HCT116 (cell line): ENCODE results near the gene OR10H4. TPM values are rescaled to one million over a fixed set of nuclear protein-coding genes. Genes with fewer than 3 reads are reported as not detected.

Source experiments
- ATAC-seq: fragments of 200-7000 bp; cut with Tn5 transposase; 2 replicates; pipeline ENCODE4 v1.9.1; 2020; ENCODE audit warnings: mild to moderate bottlenecking, moderate library complexity
- BruUV-seq: library from RNA; stranded (reverse); fragments of 400-500 nt; replicated peaks from 2 replicates; lab custom pipeline; 2021; lab: Mats Ljungman, UMichigan
- CTCF ChIA-PET: fragments of 300-600 bp; sonication (Branson Sonifier 250); formaldehyde crosslinking; loops from one replicate; lab custom pipeline; 2021; ENCODE audit warnings: antibody characterized with exemption; lab: Charles Lee
- POLR2A ChIA-PET: fragments of 300-600, 350-600 bp; sonication (Branson Sonifier 250); formaldehyde crosslinking; loops from one replicate; lab custom pipeline; 2021; ENCODE audit warnings: antibody characterized with exemption; lab: Charles Lee
- RAD21 ChIA-PET, 2 experiments: fragments of 300-600 bp; sonication (Branson Sonifier 250); formaldehyde crosslinking; loops; one replicate each; lab custom pipeline; 2023; ENCODE audit warnings: low total read pairs in 2 of 2; ENCODE audit not compliant: uncharacterized antibody in 2 of 2, unreplicated experiment in 2 of 2, low non-redundant PET in 1 of 2; lab: Charles Lee
- DNase-seq: peaks from one replicate; pipeline ENCODE4 v3.0.0-alpha.2; 2010; ENCODE audit warnings: low read depth, low spot score
- H2AFZ ChIP-seq: fragments of 200-600 bp; shearing (Covaris generic), sonication (generic); 2 replicates; pipeline ENCODE4 v1.6.1; 2017; ENCODE audit warnings: low read depth, mixed run types, mixed read lengths, antibody characterized with exemption, low read length; ENCODE audit not compliant: poor library complexity, severe bottlenecking
- H3K27ac ChIP-seq: 2 replicates; pipeline ENCODE4 v1.5.1; 2012; ENCODE audit warnings: low read depth, low read length
- H3K27me3 ChIP-seq: fragments of 200-600 bp; sonication (generic); 2 replicates; pipeline ENCODE4 v1.6.1; 2016; ENCODE audit warnings: mixed run types, low read length, mixed read lengths; ENCODE audit not compliant: insufficient read depth
- H3K36me3 ChIP-seq, 2 experiments: fragments of 200-500 bp in 1 of 2; fragments of 200-600 bp in 1 of 2; sonication (Bioruptor generic) in 1 of 2; sonication (generic) in 1 of 2; 2 replicates each; pipeline versions ENCODE4 v1.5.1 to v1.6.1; 2014 to 2016; ENCODE audit warnings: low read length in 2 of 2, inconsistent platforms in 1 of 2, mixed read lengths in 1 of 2, mixed run types in 1 of 2; ENCODE audit not compliant: insufficient read depth in 2 of 2, control insufficient read depth in 1 of 2
- H3K4me1 ChIP-seq, 2 experiments: fragments of 200-600 bp in 1 of 2; sonication (generic) in 1 of 2; 2 replicates each; pipeline versions ENCODE4 v1.5.1 to v1.6.1; 2012 to 2017; ENCODE audit warnings: low read length in 2 of 2, inconsistent platforms in 1 of 2, mild to moderate bottlenecking in 1 of 2, mixed read lengths in 1 of 2, mixed run types in 1 of 2, moderate library complexity in 1 of 2; ENCODE audit not compliant: insufficient read depth in 2 of 2, control insufficient read depth in 1 of 2
- H3K4me2 ChIP-seq: fragments of 200-600 bp; sonication (generic); 2 replicates; pipeline ENCODE4 v1.6.1; 2017; ENCODE audit warnings: mixed run types, low read length, mixed read lengths
- H3K4me3 ChIP-seq, 2 experiments: fragments of 200-600 bp in 1 of 2; sonication (generic) in 1 of 2; replicated peaks in 1 of 2; 2 replicates each; pipeline ENCODE4 v1.5.1; 2011 to 2016; ENCODE audit warnings: low read length in 2 of 2, control low read depth in 1 of 2, low read depth in 1 of 2, mild to moderate bottlenecking in 1 of 2, mixed read lengths in 1 of 2, mixed run types in 1 of 2
- H3K79me2 ChIP-seq: fragments of 200-600 bp; sonication (generic); 2 replicates; pipeline ENCODE4 v1.6.1; 2017; ENCODE audit warnings: mild to moderate bottlenecking, mixed run types, low read length, moderate library complexity, mixed read lengths; ENCODE audit not compliant: insufficient read depth
- H3K9ac ChIP-seq: fragments of 200-600 bp; sonication (generic); 2 replicates; pipeline ENCODE4 v1.6.1; 2016; ENCODE audit warnings: low read length, mixed read lengths
- H3K9me2 ChIP-seq: fragments of 200-600 bp; sonication (generic), shearing (Covaris generic); 2 replicates; pipeline ENCODE4 v1.6.1; 2017; ENCODE audit warnings: mixed run types, mild to moderate bottlenecking, moderate library complexity; ENCODE audit not compliant: insufficient read depth
- H3K9me3 ChIP-seq, 2 experiments: fragments of 200-500 bp in 1 of 2; fragments of 200-600 bp in 1 of 2; sonication (Bioruptor generic) in 1 of 2; sonication (generic) in 1 of 2; 2 replicates each; pipeline ENCODE4 v1.6.1; 2014 to 2017; ENCODE audit warnings: low read length in 2 of 2, mixed read lengths in 2 of 2, inconsistent platforms in 1 of 2, low read depth in 1 of 2, mild to moderate bottlenecking in 1 of 2, mixed run types in 1 of 2, moderate library complexity in 1 of 2; ENCODE audit not compliant: control insufficient read depth in 1 of 2, insufficient read depth in 1 of 2
- H4K20me1 ChIP-seq: fragments of 200-600 bp; sonication (generic), shearing (Covaris generic); 2 replicates; pipeline ENCODE4 v1.6.1; 2017; ENCODE audit warnings: mixed run types, mild to moderate bottlenecking, moderate library complexity; ENCODE audit not compliant: insufficient read depth
- CEBPB ChIP-seq: IDR thresholded peaks from 2 replicates; pipeline ENCODE4 v1.6.1; 2012; ENCODE audit warnings: low read depth
- EZH2phosphoT487 ChIP-seq: fragments of 200-600 bp; IDR thresholded peaks from 2 replicates; pipeline ENCODE4 v1.6.1; 2018; ENCODE audit warnings: antibody characterized with exemption, borderline replicate concordance
- SP1 ChIP-seq: IDR thresholded peaks from 2 replicates; pipeline ENCODE4 v1.6.1; 2012; ENCODE audit warnings: low read depth
- SRF ChIP-seq: IDR thresholded peaks from 2 replicates; pipeline ENCODE4 v1.6.1; 2012; ENCODE audit warnings: low read depth
- ZNF274 ChIP-seq: fragments of 200-500 bp; sonication (Bioruptor generic); IDR thresholded peaks from 2 replicates; pipeline ENCODE4 v1.6.1; 2014; ENCODE audit warnings: mild to moderate bottlenecking, low read depth, low read length, inconsistent platforms
- intact Hi-C: fragments of 100-400 bp; cut with micrococcal nuclease; formaldehyde crosslinking; loops from 2 replicates; pipeline ENCODE4 v1.10.0; 2022
- total RNA-seq: library from RNA; stranded (reverse); gene quantifications from one replicate; pipeline ENCODE4 v1.2.1, GENCODE V29; 2021; ENCODE audit not compliant: unreplicated experiment
- TF ChIP-seq, protein P1 (sequence below): IDR thresholded peaks from 2 replicates; pipeline ENCODE4 v1.6.1; 2012
- TF ChIP-seq, protein P2 (sequence below): IDR thresholded peaks from 2 replicates; pipeline ENCODE4 v1.6.1; 2012; ENCODE audit warnings: low read depth
- TF ChIP-seq, protein P3 (sequence below): IDR thresholded peaks from 2 replicates; pipeline ENCODE4 v1.6.1; 2012

OR10H4 gene
- total RNA-seq, 1 experiment from 2014 or later, result not detected

DNA sequence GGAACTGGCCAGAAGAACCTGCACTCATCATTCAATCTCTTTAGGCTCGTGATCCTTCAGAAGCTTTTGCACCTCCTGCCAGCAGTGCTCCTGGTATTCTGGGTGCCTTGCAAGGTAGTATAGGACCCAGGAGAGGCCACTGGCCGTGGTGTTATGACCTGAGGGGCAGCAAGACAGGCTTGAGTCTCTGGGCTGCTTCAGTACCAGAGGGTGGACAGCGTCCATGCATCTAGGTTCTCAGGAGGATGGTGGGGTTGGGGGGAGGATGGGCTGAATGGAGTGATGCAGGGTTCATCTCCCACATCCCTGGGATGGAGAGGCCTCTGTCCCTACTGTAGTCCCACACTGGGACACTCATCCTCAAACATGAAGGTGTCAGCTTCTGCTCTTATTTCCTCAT is 41.1 kb downstream of the OR10H4 start:
- intact Hi-C loops, result no loop called here
- POLR2A ChIA-PET, result no interaction called here

More for the DNA sequence above, 41.1 kb downstream of the OR10H4 start:
- Histone ChIP-seq H3K4me3 (no peak overlapping the region), H3K79me2 (no peaks in the 10 kb centered on the region), H3K9me3 (no peaks in the 10 kb centered on the region), H3K4me1 (peaks cover 0 to 7% of the 10 kb centered on the region in 2 experiments; a peak in 1 of 4 replicates), H3K36me3 (no peaks in the 10 kb centered on the region), H3K9me2 (no peaks in the 10 kb centered on the region), H3K27me3 (no peaks in the 10 kb centered on the region), H3K9ac (no peak overlapping the region)
- ChIA-PET CTCF (no interaction called here), RAD21 (no interaction called here)
- ATAC-seq (no peak), DNase-seq (no peak)
- TF ChIP-seq, protein P1, sequence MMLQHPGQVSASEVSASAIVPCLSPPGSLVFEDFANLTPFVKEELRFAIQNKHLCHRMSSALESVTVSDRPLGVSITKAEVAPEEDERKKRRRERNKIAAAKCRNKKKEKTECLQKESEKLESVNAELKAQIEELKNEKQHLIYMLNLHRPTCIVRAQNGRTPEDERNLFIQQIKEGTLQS, result no peak
- TF ChIP-seq SRF (no peak), CEBPB (no peak), ZNF274 (no peak), EZH2phosphoT487 (no peak), SP1 (no peak)
- TF ChIP-seq, protein P2, sequence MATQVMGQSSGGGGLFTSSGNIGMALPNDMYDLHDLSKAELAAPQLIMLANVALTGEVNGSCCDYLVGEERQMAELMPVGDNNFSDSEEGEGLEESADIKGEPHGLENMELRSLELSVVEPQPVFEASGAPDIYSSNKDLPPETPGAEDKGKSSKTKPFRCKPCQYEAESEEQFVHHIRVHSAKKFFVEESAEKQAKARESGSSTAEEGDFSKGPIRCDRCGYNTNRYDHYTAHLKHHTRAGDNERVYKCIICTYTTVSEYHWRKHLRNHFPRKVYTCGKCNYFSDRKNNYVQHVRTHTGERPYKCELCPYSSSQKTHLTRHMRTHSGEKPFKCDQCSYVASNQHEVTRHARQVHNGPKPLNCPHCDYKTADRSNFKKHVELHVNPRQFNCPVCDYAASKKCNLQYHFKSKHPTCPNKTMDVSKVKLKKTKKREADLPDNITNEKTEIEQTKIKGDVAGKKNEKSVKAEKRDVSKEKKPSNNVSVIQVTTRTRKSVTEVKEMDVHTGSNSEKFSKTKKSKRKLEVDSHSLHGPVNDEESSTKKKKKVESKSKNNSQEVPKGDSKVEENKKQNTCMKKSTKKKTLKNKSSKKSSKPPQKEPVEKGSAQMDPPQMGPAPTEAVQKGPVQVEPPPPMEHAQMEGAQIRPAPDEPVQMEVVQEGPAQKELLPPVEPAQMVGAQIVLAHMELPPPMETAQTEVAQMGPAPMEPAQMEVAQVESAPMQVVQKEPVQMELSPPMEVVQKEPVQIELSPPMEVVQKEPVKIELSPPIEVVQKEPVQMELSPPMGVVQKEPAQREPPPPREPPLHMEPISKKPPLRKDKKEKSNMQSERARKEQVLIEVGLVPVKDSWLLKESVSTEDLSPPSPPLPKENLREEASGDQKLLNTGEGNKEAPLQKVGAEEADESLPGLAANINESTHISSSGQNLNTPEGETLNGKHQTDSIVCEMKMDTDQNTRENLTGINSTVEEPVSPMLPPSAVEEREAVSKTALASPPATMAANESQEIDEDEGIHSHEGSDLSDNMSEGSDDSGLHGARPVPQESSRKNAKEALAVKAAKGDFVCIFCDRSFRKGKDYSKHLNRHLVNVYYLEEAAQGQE, result peak; percentile 53
- TF ChIP-seq, protein P3, sequence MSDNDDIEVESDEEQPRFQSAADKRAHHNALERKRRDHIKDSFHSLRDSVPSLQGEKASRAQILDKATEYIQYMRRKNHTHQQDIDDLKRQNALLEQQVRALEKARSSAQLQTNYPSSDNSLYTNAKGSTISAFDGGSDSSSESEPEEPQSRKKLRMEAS, result no peak
- TF ChIP-seq, all 23 proteins: peak for 1
- Histone ChIP-seq H3K4me2 (no peak overlapping the region), H4K20me1 (no peaks in the 10 kb centered on the region), H3K27ac (no peak overlapping the region), H2AFZ (no peak overlapping the region)
- no TSS peak for BruUV-seq
